GM12872 (cell line): ENCODE measurements around the gene BRSK1.

Source experiments
- CTCF ChIP-seq: IDR thresholded peaks from 3 replicates; pipeline ENCODE4 v1.5.1; 2011; ENCODE audit warnings: low read depth, mild to moderate bottlenecking, low read length, moderate library complexity; ENCODE audit not compliant: insufficient read depth

Gene BRSK1

GRCh38 chr19:55350620-55351315, 67.0 kb downstream of the BRSK1 start:
- no peak for TF ChIP-seq CTCF

- TF ChIP-seq CTCF: no peak
Observed at GRCh38 chr19:55352040-55352439, 68.2 kb downstream of the BRSK1 start.

GRCh38 chr19:55352549-55353145, 68.8 kb downstream of the BRSK1 start:
- no peak for TF ChIP-seq CTCF

GRCh38 chr19:55353356-55353802, 69.6 kb downstream of the BRSK1 start:
- TF ChIP-seq CTCF: no peak

GRCh38 chr19:55353803-55354697, 70.3 kb downstream of the BRSK1 start:
- TF ChIP-seq CTCF: no peak

GRCh38 chr19:55354698-55355212, 71.0 kb downstream of the BRSK1 start, which contains the start of gene COX6B2:
Gene COX6B2, minus strand, starts transcription at chr19:55354719. Its CDS starts 198 bp downstream, at chr19:55354521.
- no peak for TF ChIP-seq CTCF
